Large intestine (tissue), 3 donors: ENCODE data around the gene MAPK8IP3. TPM values are rescaled to one million over a fixed set of nuclear protein-coding genes. Genes with fewer than 3 reads are reported as not detected.

Source experiments
- DNase-seq, 2 donors: peaks; one replicate each; pipeline versions ENCODE4 v3.0.0 to v3.0.0-alpha.2; 2013
- H3K27ac ChIP-seq: one replicate; pipeline ENCODE4 v1.5.1; 2013; ENCODE audit warnings: low read length
- H3K27me3 ChIP-seq: 2 replicates; pipeline ENCODE4 v1.6.1; 2013; ENCODE audit warnings: low read length; ENCODE audit not compliant: control insufficient read depth, insufficient read depth
- H3K36me3 ChIP-seq: 2 replicates; pipeline ENCODE4 v1.6.1; 2013; ENCODE audit warnings: low read length; ENCODE audit not compliant: control insufficient read depth, insufficient read depth
- H3K4me1 ChIP-seq: one replicate; pipeline ENCODE4 v1.6.1; 2013; ENCODE audit warnings: low read length; ENCODE audit not compliant: control insufficient read depth, insufficient read depth
- H3K4me3 ChIP-seq: one replicate; pipeline ENCODE4 v1.5.1; 2013; ENCODE audit warnings: low read length
- H3K9me3 ChIP-seq: one replicate; pipeline ENCODE4 v1.6.1; 2013; ENCODE audit warnings: mild to moderate bottlenecking, low read depth, low read length, moderate library complexity; ENCODE audit not compliant: control insufficient read depth
- WGBS: methylation state at CpG from one replicate; pipeline ENCODE4 v1.1.5; 2013; ENCODE audit warnings: low lambda C conversion rate; ENCODE audit not compliant: insufficient coverage; 5-methylcytosine and 5-hydroxymethylcytosine counted together
- polyA plus RNA-seq: library from polyadenylated mRNA; unstranded; fragments of 120-200 nt; gene quantifications from one replicate; pipeline ENCODE4 v1.2.1, GENCODE V29; 2013

Gene MAPK8IP3
- polyA plus RNA-seq, 1 donor, result 67.8 TPM

GRCh38 chr16:1740234-1740633, 34.2 kb downstream of the MAPK8IP3 start:
- Histone ChIP-seq H3K4me3 (no peak overlapping the region), H3K36me3 (peaks cover 35% of the 10 kb centered on the region), H3K4me1 (no peaks in the 10 kb centered on the region), H3K9me3 (peaks cover 16% of the 10 kb centered on the region), H3K27me3 (no peaks in the 10 kb centered on the region), H3K27ac (no peak overlapping the region)
- WGBS, result no CpG with 5 or more reads among the region's 33 CpGs
- no peak for DNase-seq

GRCh38 chr16:1740781-1741490, 34.9 kb downstream of the MAPK8IP3 start:
- Histone ChIP-seq H3K36me3 (peaks cover 42% of the 10 kb centered on the region), H3K27ac (no peak overlapping the region), H3K4me3 (no peak overlapping the region), H3K27me3 (no peaks in the 10 kb centered on the region), H3K4me1 (no peaks in the 10 kb centered on the region), H3K9me3 (peaks cover 16% of the 10 kb centered on the region)
- WGBS, result no CpG with 5 or more reads among the region's 30 CpGs
- no peak for DNase-seq

GRCh38 chr16:1741553-1742165, 35.7 kb downstream of the MAPK8IP3 start:
- no peaks in the 10 kb centered on the region for H3K27me3 ChIP-seq
- no peaks in the 10 kb centered on the region for H3K4me1 ChIP-seq
- peaks cover 9% of the 10 kb centered on the region for H3K9me3 ChIP-seq
- peaks cover 47% of the 10 kb centered on the region for H3K36me3 ChIP-seq
- DNase-seq, result no peak
- H3K4me3 ChIP-seq, result no peak overlapping the region
- H3K27ac ChIP-seq, result no peak overlapping the region
- no CpG with 5 or more reads among the region's 19 CpGs for WGBS

- H3K36me3 ChIP-seq, result peaks cover 64% of the 10 kb centered on the region
Observed at GRCh38 chr16:1743376-1744337, 37.7 kb downstream of the MAPK8IP3 start.

GRCh38 chr16:1744338-1744840, 38.4 kb downstream of the MAPK8IP3 start:
- DNase-seq, result no peak
- Histone ChIP-seq H3K27me3 (no peaks in the 10 kb centered on the region), H3K36me3 (peaks cover 71% of the 10 kb centered on the region), H3K9me3 (peaks cover 5% of the 10 kb centered on the region), H3K27ac (no peak overlapping the region), H3K4me1 (no peaks in the 10 kb centered on the region), H3K4me3 (no peak overlapping the region)
- 100% methylated on average over 8 of the region's 24 CpGs for WGBS

More at GRCh38 chr16:1743376-1744337, 37.7 kb downstream of the MAPK8IP3 start:
- no peaks in the 10 kb centered on the region for H3K27me3 ChIP-seq
- WGBS, result no CpG with 5 or more reads among the region's 32 CpGs
- DNase-seq, result no peak
- no peak overlapping the region for H3K27ac ChIP-seq
- peaks cover 8% of the 10 kb centered on the region for H3K9me3 ChIP-seq
- no peaks in the 10 kb centered on the region for H3K4me1 ChIP-seq
- no peak overlapping the region for H3K4me3 ChIP-seq

- no CpG with 5 or more reads among the region's 25 CpGs for WGBS
- peaks cover 73% of the 10 kb centered on the region for H3K36me3 ChIP-seq
Observed at GRCh38 chr16:1745181-1745899, 39.3 kb downstream of the MAPK8IP3 start.

GRCh38 chr16:1745900-1746692, 40.1 kb downstream of the MAPK8IP3 start:
- H3K36me3 ChIP-seq, result peaks cover 73% of the 10 kb centered on the region
- no peak for DNase-seq
- no peak overlapping the region for H3K4me3 ChIP-seq
- WGBS, result no CpG with 5 or more reads among the region's 29 CpGs
- no peaks in the 10 kb centered on the region for H3K9me3 ChIP-seq
- no peaks in the 10 kb centered on the region for H3K4me1 ChIP-seq
- H3K27ac ChIP-seq, result no peak overlapping the region
- no peaks in the 10 kb centered on the region for H3K27me3 ChIP-seq

More at GRCh38 chr16:1745181-1745899, 39.3 kb downstream of the MAPK8IP3 start:
- H3K27me3 ChIP-seq, result no peaks in the 10 kb centered on the region
- no peaks in the 10 kb centered on the region for H3K4me1 ChIP-seq
- no peaks in the 10 kb centered on the region for H3K9me3 ChIP-seq
- H3K4me3 ChIP-seq, result no peak overlapping the region
- H3K27ac ChIP-seq, result no peak overlapping the region
- DNase-seq, result no peak

GRCh38 chr16:1746693-1747195, 40.7 kb downstream of the MAPK8IP3 start:
- H3K4me3 ChIP-seq, result no peak overlapping the region
- no CpG with 5 or more reads among the region's 31 CpGs for WGBS
- no peak overlapping the region for H3K27ac ChIP-seq
- no peak for DNase-seq
- H3K4me1 ChIP-seq, result no peaks in the 10 kb centered on the region
- H3K9me3 ChIP-seq, result no peaks in the 10 kb centered on the region
- no peaks in the 10 kb centered on the region for H3K27me3 ChIP-seq
- H3K36me3 ChIP-seq, result peaks cover 74% of the 10 kb centered on the region

- H3K36me3 ChIP-seq, result peaks cover 79% of the 10 kb centered on the region
- no CpG with 5 or more reads among the region's 11 CpGs for WGBS
Observed at GRCh38 chr16:1747934-1748333, 41.9 kb downstream of the MAPK8IP3 start.

More at GRCh38 chr16:1747934-1748333, 41.9 kb downstream of the MAPK8IP3 start:
- Histone ChIP-seq H3K27ac (no peak overlapping the region), H3K4me3 (no peak overlapping the region), H3K4me1 (no peaks in the 10 kb centered on the region), H3K9me3 (no peaks in the 10 kb centered on the region), H3K27me3 (no peaks in the 10 kb centered on the region)
- DNase-seq, result no peak
